HG03095 (cell line): ENCODE data around the gene LRRC4.

Experiments
- ATAC-seq: cut with Tn5 transposase; IDR thresholded peaks from one replicate; pipeline ENCODE4 v1.9.1; 2021; ENCODE audit warnings: moderate library complexity; ENCODE audit not compliant: unreplicated experiment

Gene LRRC4

GRCh38 chr7:128008141-128008540, 23.1 kb downstream of the LRRC4 start:
- no peak for ATAC-seq

- ATAC-seq, result no peak
Measured at GRCh38 chr7:128007303-128007680, 23.9 kb downstream of the LRRC4 start.

GRCh38 chr7:128006550-128007302, 24.5 kb downstream of the LRRC4 start:
- no peak for ATAC-seq

- no peak for ATAC-seq
Measured at GRCh38 chr7:128005759-128006159, 25.5 kb downstream of the LRRC4 start.

- no peak for ATAC-seq
Measured at GRCh38 chr7:128005117-128005516, 26.1 kb downstream of the LRRC4 start.

- no peak for ATAC-seq
Measured at GRCh38 chr7:128004623-128005022, 26.6 kb downstream of the LRRC4 start.

GRCh38 chr7:128003787-128004186, 27.4 kb downstream of the LRRC4 start:
- no peak for ATAC-seq

GRCh38 chr7:128003167-128003566, 28.1 kb downstream of the LRRC4 start:
- ATAC-seq, result peak; percentile 76

GRCh38 chr7:128000854-128001265, 30.4 kb downstream of the LRRC4 start:
- peak; percentile 55 for ATAC-seq

- ATAC-seq, result no peak
Measured at GRCh38 chr7:128000048-128000447, 31.2 kb downstream of the LRRC4 start.

GRCh38 chr7:127998671-127999070, 32.6 kb downstream of the LRRC4 start:
- ATAC-seq, result no peak

GRCh38 chr7:127997226-127997922, 33.9 kb downstream of the LRRC4 start:
- no peak for ATAC-seq

- no peak for ATAC-seq
Measured at GRCh38 chr7:127996253-127997071, 34.8 kb downstream of the LRRC4 start.

GRCh38 chr7:127995881-127996215, 35.4 kb downstream of the LRRC4 start:
- ATAC-seq, result no peak

GRCh38 chr7:127995156-127995880, 35.9 kb downstream of the LRRC4 start:
- no peak for ATAC-seq

- no peak for ATAC-seq
Measured at GRCh38 chr7:127993987-127994386, 37.2 kb downstream of the LRRC4 start.

GRCh38 chr7:127993317-127993716, 37.9 kb downstream of the LRRC4 start:
- no peak for ATAC-seq

GRCh38 chr7:127988751-127989150, 42.5 kb downstream of the LRRC4 start:
- no peak for ATAC-seq

- ATAC-seq, result no peak
Measured at GRCh38 chr7:127986581-127987521, 44.4 kb downstream of the LRRC4 start.

GRCh38 chr7:127983804-127984332, 47.4 kb downstream of the LRRC4 start:
- no peak for ATAC-seq
